Astrocyte (in vitro differentiated cells and primary cell): ENCODE results near the gene TSPAN4. TPM values are rescaled to one million over a fixed set of nuclear protein-coding genes. Genes with fewer than 3 reads are reported as not detected.

ENCODE experiments used
- DNase-seq: peaks from one replicate; pipeline ENCODE4 v3.0.0-alpha.2; 2010; ENCODE audit warnings: low read depth
- FAIRE-seq: peaks from 2 replicates; lab custom pipeline; 2011; peaks lifted over from hg19 to GRCh38; lab: Jason Lieb, UNC
- H2AFZ ChIP-seq: 2 replicates; pipeline ENCODE4 v1.6.0; 2012; ENCODE audit warnings: low read depth, low read length, inconsistent platforms
- H3K27ac ChIP-seq: 2 replicates; pipeline ENCODE4 v1.5.1; 2011; ENCODE audit warnings: low read depth, low read length, inconsistent platforms
- H3K27me3 ChIP-seq: 2 replicates; pipeline ENCODE4 v1.6.0; 2011; ENCODE audit warnings: low read length, inconsistent platforms; ENCODE audit not compliant: insufficient read depth
- H3K36me3 ChIP-seq: 2 replicates; pipeline ENCODE4 v1.5.1; 2011; ENCODE audit warnings: low read length, inconsistent platforms; ENCODE audit not compliant: insufficient read depth
- H3K4me1 ChIP-seq: 2 replicates; pipeline ENCODE4 v1.5.1; 2011; ENCODE audit warnings: low read length, inconsistent platforms; ENCODE audit not compliant: insufficient read depth
- H3K4me2 ChIP-seq: 2 replicates; pipeline ENCODE4 v1.6.0; 2012; ENCODE audit warnings: low read length, inconsistent platforms
- H3K4me3 ChIP-seq: 2 replicates; pipeline ENCODE4 v1.5.1; 2011; ENCODE audit warnings: low read depth, mild to moderate bottlenecking, low read length, inconsistent platforms; ENCODE audit not compliant: insufficient read depth
- H3K79me2 ChIP-seq: 2 replicates; pipeline ENCODE4 v1.6.0; 2012; ENCODE audit warnings: mild to moderate bottlenecking, low read length, inconsistent platforms; ENCODE audit not compliant: insufficient read depth
- H3K9ac ChIP-seq: 2 replicates; pipeline ENCODE4 v1.6.0; 2012; ENCODE audit warnings: mild to moderate bottlenecking, low read length, inconsistent platforms
- H3K9me3 ChIP-seq: 2 replicates; pipeline ENCODE4 v1.5.1; 2012; ENCODE audit warnings: low read depth, mild to moderate bottlenecking, low read length, inconsistent platforms; ENCODE audit not compliant: insufficient read depth
- H4K20me1 ChIP-seq: 2 replicates; pipeline ENCODE4 v1.6.0; 2012; ENCODE audit warnings: low read length, inconsistent platforms; ENCODE audit not compliant: insufficient read depth
- H3K27ac Mint-ChIP-seq: one replicate; pipeline ENCODE4 v1.8.0; 2021; ENCODE audit warnings: mild to moderate bottlenecking, mixed read lengths; ENCODE audit not compliant: unreplicated experiment
- H3K27me3 Mint-ChIP-seq: one replicate; pipeline ENCODE4 v1.8.0; 2021; ENCODE audit warnings: low read depth, mixed read lengths; ENCODE audit not compliant: unreplicated experiment
- H3K36me3 Mint-ChIP-seq: one replicate; pipeline ENCODE4 v1.8.0; 2021; ENCODE audit warnings: low read depth, mixed read lengths; ENCODE audit not compliant: unreplicated experiment
- H3K4me1 Mint-ChIP-seq: one replicate; pipeline ENCODE4 v1.8.0; 2021; ENCODE audit warnings: low read depth, mixed read lengths; ENCODE audit not compliant: unreplicated experiment
- H3K4me3 Mint-ChIP-seq: one replicate; pipeline ENCODE4 v1.8.0; 2021; ENCODE audit warnings: mild to moderate bottlenecking, moderate library complexity, mixed read lengths; ENCODE audit not compliant: unreplicated experiment
- H3K9me3 Mint-ChIP-seq: one replicate; pipeline ENCODE4 v1.8.0; 2021; ENCODE audit warnings: mild to moderate bottlenecking, mixed read lengths; ENCODE audit not compliant: unreplicated experiment
- CTCF ChIP-seq: IDR thresholded peaks from 2 replicates; pipeline ENCODE4 v1.5.1; 2011; ENCODE audit warnings: low read depth, mild to moderate bottlenecking, inconsistent platforms, low read length, moderate library complexity; ENCODE audit not compliant: insufficient read depth
- EZH2 ChIP-seq: IDR thresholded peaks from 2 replicates; pipeline ENCODE4 v1.6.1; 2012; ENCODE audit warnings: mild to moderate bottlenecking, low read length, inconsistent platforms; ENCODE audit not compliant: insufficient read depth
- total RNA-seq: library from RNA; stranded (reverse); gene quantifications from 2 replicates; pipeline ENCODE4 v1.2.1, GENCODE V29; 2021

The TSPAN4 gene
- total RNA-seq, 1 donor from 2014 or later: 69.5 TPM

GRCh38 chr11:833114-833791 lies 9.4 kb upstream of the TSPAN4 start:
- no peak for FAIRE-seq
- peak overlapping the region; percentile 98 for H3K27ac Mint-ChIP-seq

GRCh38 chr11:833849-834311 lies 8.8 kb upstream of the TSPAN4 start:
- H4K20me1 ChIP-seq: peaks cover 71% of the 10 kb centered on the region

More at GRCh38 chr11:833114-833791, 9.4 kb upstream of the TSPAN4 start:
- Histone ChIP-seq H3K9ac (peak overlapping the region; percentile 92), H3K27me3 (no peaks in the 10 kb centered on the region), H2AFZ (no peak overlapping the region), H3K4me3 (peak overlapping the region; percentile 86), H3K4me2 (peak overlapping the region; percentile 98), H3K4me1 (peaks cover 68% of the 10 kb centered on the region), H3K79me2 (peaks cover 53% of the 10 kb centered on the region), H3K9me3 (no peaks in the 10 kb centered on the region), H3K27ac (peak overlapping the region; percentile 79), H3K36me3 (peaks cover 3% of the 10 kb centered on the region), H4K20me1 (peaks cover 65% of the 10 kb centered on the region)
- Mint-ChIP-seq H3K27me3 (peaks cover 1% of the 10 kb centered on the region), H3K9me3 (no peaks in the 10 kb centered on the region), H3K36me3 (no peaks in the 10 kb centered on the region), H3K4me3 (peak overlapping the region; percentile 91), H3K4me1 (peaks cover 8% of the 10 kb centered on the region)
- no peak for TF ChIP-seq EZH2
- DNase-seq: no peak

More at GRCh38 chr11:833849-834311, 8.8 kb upstream of the TSPAN4 start:
- Histone ChIP-seq H3K27me3 (no peaks in the 10 kb centered on the region), H3K4me2 (peak overlapping the region; percentile 98), H3K4me3 (peak overlapping the region; percentile 86), H3K4me1 (peaks cover 64% of the 10 kb centered on the region), H3K36me3 (peaks cover 7% of the 10 kb centered on the region), H3K9ac (peak overlapping the region; percentile 92), H3K27ac (peak overlapping the region; percentile 79), H3K9me3 (no peaks in the 10 kb centered on the region), H3K79me2 (peaks cover 59% of the 10 kb centered on the region), H2AFZ (no peak overlapping the region)
- Mint-ChIP-seq H3K4me1 (peaks cover 12% of the 10 kb centered on the region), H3K4me3 (peak overlapping the region; percentile 91), H3K27me3 (peaks cover 1% of the 10 kb centered on the region), H3K36me3 (no peaks in the 10 kb centered on the region), H3K27ac (peak overlapping the region; percentile 98), H3K9me3 (no peaks in the 10 kb centered on the region)
- FAIRE-seq (no peak), DNase-seq (no peak)
- no peak for TF ChIP-seq CTCF
- no peak for TF ChIP-seq EZH2
